Measurements from ENCODE around the gene GIGYF2. TPM values are rescaled to one million over a fixed set of nuclear protein-coding genes. Genes with fewer than 3 reads are reported as not detected.

GIGYF2 gene
- total and polyA plus RNA-seq, 2 of the 4 experiments (the other 2 are of a cell fraction), result 14.7 to 66.0 TPM

DNA sequence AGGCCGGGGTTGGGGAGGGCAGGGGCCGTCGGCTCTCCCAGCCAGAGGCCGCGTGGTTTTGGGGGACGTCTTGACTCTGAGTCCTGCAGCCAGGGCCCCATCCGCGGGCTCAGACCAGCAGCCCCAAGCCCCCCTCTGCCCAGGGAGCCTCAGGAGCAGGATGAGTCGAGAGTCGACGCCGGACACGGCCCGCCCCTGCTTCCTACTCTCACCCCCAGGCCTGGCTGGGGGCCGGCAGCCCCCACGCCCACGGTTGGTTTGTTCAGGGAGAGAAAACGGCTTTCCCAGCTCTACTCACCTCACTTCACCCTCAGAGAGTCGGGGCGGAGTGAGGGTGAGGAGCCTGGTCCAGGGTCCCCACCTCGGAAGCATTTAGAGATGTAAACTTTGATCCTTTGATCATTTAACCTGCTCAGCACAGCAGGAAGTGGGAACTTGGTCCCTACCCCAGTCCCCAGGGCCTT lies 179.9 kb downstream of the GIGYF2 start:
- Histone ChIP-seq H3K4me3 (ENCODE audit: insufficient read depth, low read depth, low read length) (no peak overlapping the region), H4K91ac (ENCODE audit: insufficient read depth, low read depth, low read length) (no peak overlapping the region)
- dilution Hi-C loops (cut with HindIII; ENCODE audit: low sequenced_read_pairs, unreplicated experiment), result no loop called here

More for the DNA sequence above, 179.9 kb downstream of the GIGYF2 start:
- no peak overlapping the region for H3K27ac ChIP-seq (ENCODE audit: insufficient read depth, low read length)
- POLR2A ChIA-PET (ENCODE audit: unreplicated experiment), result no interaction called here
- H3K56ac ChIP-seq (ENCODE audit: extremely low read depth, insufficient read depth, low read length), result no peak overlapping the region
- ATAC-seq (ENCODE audit: low read depth) (no peak), DNase-seq (no peak)
- no peaks in the 10 kb centered on the region for H3K36me3 ChIP-seq (ENCODE audit: control insufficient read depth, insufficient read depth, low read length)
- no peak overlapping the region for H2AK9ac ChIP-seq (replicated peaks; ENCODE audit: low read depth, low read length, poor library complexity)
- H3K14ac ChIP-seq (replicated peaks; ENCODE audit: low read depth, low read length), result no peak overlapping the region
- no TSS peak for BruUV-seq (replicated peaks)
- H3K23ac ChIP-seq (ENCODE audit: low read depth, low read length), result no peak overlapping the region
- no peak overlapping the region for H2BK5ac ChIP-seq (ENCODE audit: low read depth, low read length, poor library complexity, severe bottlenecking)
- H3K9me3 ChIP-seq (ENCODE audit: control insufficient read depth, insufficient read depth, low read length), result no peaks in the 10 kb centered on the region
- no peak overlapping the region for H3K9ac ChIP-seq (ENCODE audit: low read depth, low read length)
- no peak overlapping the region for H2BK15ac ChIP-seq (ENCODE audit: low read depth, low read length)
- no peaks in the 10 kb centered on the region; the same call in 1 of the 2 replicates for H4K20me1 ChIP-seq (ENCODE audit: insufficient read depth, low read length)
- CTCF ChIA-PET, result no interaction called here
- TF ChIP-seq SMC3 (IDR thresholded peaks at IDR 0.05; ENCODE audit: low read depth, low read length) (no peak), MXI1 (IDR thresholded peaks at IDR 0.05; ENCODE audit: borderline replicate concordance, low read depth, low read length) (no peak), CEBPB (IDR thresholded peaks at IDR 0.05; ENCODE audit: low read depth, low read length) (no peak), RFX5 (IDR thresholded peaks at IDR 0.05; ENCODE audit: low read depth, low read length) (no peak), RAD21 (IDR thresholded peaks at IDR 0.05; ENCODE audit: low read length) (no peak), MAZ (IDR thresholded peaks at IDR 0.05; ENCODE audit: borderline replicate concordance, low read depth, low read length) (no peak), CHD1 (IDR thresholded peaks at IDR 0.05; ENCODE audit: low read depth, low read length) (no peak), FOS (IDR thresholded peaks at IDR 0.05; ENCODE audit: low read depth, low read length) (no peak), NFE2L2 (IDR thresholded peaks at IDR 0.05; ENCODE audit: low read depth, low read length) (no peak), MAFK (IDR thresholded peaks at IDR 0.05; ENCODE audit: low read depth, low read length) (no peak), BHLHE40 (IDR thresholded peaks at IDR 0.05; ENCODE audit: low read depth, low read length) (no peak), RCOR1 (IDR thresholded peaks at IDR 0.05; ENCODE audit: insufficient replicate concordance, low read length) (no peak), POLR2A (IDR thresholded peaks at IDR 0.05; ENCODE audit: low read depth, low read length) (no peak)
- TF ChIP-seq, protein P1, sequence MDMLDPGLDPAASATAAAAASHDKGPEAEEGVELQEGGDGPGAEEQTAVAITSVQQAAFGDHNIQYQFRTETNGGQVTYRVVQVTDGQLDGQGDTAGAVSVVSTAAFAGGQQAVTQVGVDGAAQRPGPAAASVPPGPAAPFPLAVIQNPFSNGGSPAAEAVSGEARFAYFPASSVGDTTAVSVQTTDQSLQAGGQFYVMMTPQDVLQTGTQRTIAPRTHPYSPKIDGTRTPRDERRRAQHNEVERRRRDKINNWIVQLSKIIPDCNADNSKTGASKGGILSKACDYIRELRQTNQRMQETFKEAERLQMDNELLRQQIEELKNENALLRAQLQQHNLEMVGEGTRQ (IDR thresholded peaks at IDR 0.05; ENCODE audit: low read depth, low read length), result no peak
- TF ChIP-seq, protein P2, sequence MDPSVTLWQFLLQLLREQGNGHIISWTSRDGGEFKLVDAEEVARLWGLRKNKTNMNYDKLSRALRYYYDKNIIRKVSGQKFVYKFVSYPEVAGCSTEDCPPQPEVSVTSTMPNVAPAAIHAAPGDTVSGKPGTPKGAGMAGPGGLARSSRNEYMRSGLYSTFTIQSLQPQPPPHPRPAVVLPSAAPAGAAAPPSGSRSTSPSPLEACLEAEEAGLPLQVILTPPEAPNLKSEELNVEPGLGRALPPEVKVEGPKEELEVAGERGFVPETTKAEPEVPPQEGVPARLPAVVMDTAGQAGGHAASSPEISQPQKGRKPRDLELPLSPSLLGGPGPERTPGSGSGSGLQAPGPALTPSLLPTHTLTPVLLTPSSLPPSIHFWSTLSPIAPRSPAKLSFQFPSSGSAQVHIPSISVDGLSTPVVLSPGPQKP (IDR thresholded peaks at IDR 0.05; ENCODE audit: borderline replicate concordance, low read depth, low read length), result no peak
- TF ChIP-seq, protein P3, sequence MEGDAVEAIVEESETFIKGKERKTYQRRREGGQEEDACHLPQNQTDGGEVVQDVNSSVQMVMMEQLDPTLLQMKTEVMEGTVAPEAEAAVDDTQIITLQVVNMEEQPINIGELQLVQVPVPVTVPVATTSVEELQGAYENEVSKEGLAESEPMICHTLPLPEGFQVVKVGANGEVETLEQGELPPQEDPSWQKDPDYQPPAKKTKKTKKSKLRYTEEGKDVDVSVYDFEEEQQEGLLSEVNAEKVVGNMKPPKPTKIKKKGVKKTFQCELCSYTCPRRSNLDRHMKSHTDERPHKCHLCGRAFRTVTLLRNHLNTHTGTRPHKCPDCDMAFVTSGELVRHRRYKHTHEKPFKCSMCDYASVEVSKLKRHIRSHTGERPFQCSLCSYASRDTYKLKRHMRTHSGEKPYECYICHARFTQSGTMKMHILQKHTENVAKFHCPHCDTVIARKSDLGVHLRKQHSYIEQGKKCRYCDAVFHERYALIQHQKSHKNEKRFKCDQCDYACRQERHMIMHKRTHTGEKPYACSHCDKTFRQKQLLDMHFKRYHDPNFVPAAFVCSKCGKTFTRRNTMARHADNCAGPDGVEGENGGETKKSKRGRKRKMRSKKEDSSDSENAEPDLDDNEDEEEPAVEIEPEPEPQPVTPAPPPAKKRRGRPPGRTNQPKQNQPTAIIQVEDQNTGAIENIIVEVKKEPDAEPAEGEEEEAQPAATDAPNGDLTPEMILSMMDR (conservative IDR thresholded peaks at IDR 0.05; ENCODE audit: low read depth, low read length), result no peak
- no peak overlapping the region for H4K5ac ChIP-seq (ENCODE audit: low read depth, low read length)
- no peaks in the 10 kb centered on the region for H3K9me1 ChIP-seq (ENCODE audit: insufficient read depth, low read length)
- H3K18ac ChIP-seq (ENCODE audit: low read depth, low read length), result no peak overlapping the region
- peaks cover 1% of the 10 kb centered on the region; the same call in 1 of the 2 replicates for H3K4me1 ChIP-seq (ENCODE audit: control insufficient read depth, insufficient read depth, low read length)
- no peak overlapping the region for H2BK120ac ChIP-seq (ENCODE audit: low read depth, low read length)
- H4K8ac ChIP-seq (ENCODE audit: low read depth in 2 of 2, low read length in 2 of 2), result no peak overlapping the region
- intact Hi-C loops (cut with micrococcal nuclease) (no loop called here), in situ Hi-C loops (cut with MboI; ENCODE audit: low sequenced_read_pairs) (no loop called here)
- H2AK5ac ChIP-seq (ENCODE audit: low read depth, low read length), result no peak overlapping the region
- no peak overlapping the region for H3K4me2 ChIP-seq (ENCODE audit: low read depth, low read length)
- 20% methylated on average over 2 of the region's 21 CpGs; no CpG with 5 or more reads in 1 of the 2 experiments for WGBS, 2 experiments (ENCODE audit: extremely low coverage in 2 of 2, insufficient read length in 1 of 2)
- peaks cover 18% of the 10 kb centered on the region for H3K27me3 ChIP-seq (ENCODE audit: control insufficient read depth, insufficient read depth, low read length)
- H2AFZ ChIP-seq (replicated peaks; ENCODE audit: low read length, poor library complexity), result peak overlapping the region; percentile 78
- H3K79me1 ChIP-seq (ENCODE audit: low read depth in 1 of 2, low read length in 2 of 2), result no peaks in the 10 kb centered on the region
- H3K4ac ChIP-seq (ENCODE audit: low read depth, low read length), result no peak overlapping the region
- H2BK20ac ChIP-seq (ENCODE audit: low read depth, low read length), result no peak overlapping the region

Data from IMR-90 (cell line).